ENCODE measurements around the gene CEPT1.
A peak's percentile ranks its signal among the peaks of the same experiment; 100 is the strongest.
"Not testable (repeated sequence)": the region's sequence is repeated elsewhere in the genome, so short reads cannot be mapped to it uniquely, and the experiment has no call there.

CEPT1 gene

GRCh38 chr1:111139956-111140679 lies at the start of gene CEPT1, which contains the start of gene DRAM2:
Gene CEPT1, plus strand, starts transcription at chr1:111140223. Its CDS starts 7,492 bp downstream, at chr1:111147715.
Gene DRAM2, minus strand, starts transcription at chr1:111140093. Its CDS starts 8,539 bp downstream, at chr1:111131554.
- peak; percentile 84 for DNase-seq (ENCODE audit: low read depth)

- not testable (repeated sequence) for DNase-seq (ENCODE audit: low read depth)
Measured at GRCh38 chr1:111095421-111095820, 44.6 kb upstream of the CEPT1 start.

- DNase-seq (ENCODE audit: low read depth), result no peak
Measured at GRCh38 chr1:111097356-111098099, 42.5 kb upstream of the CEPT1 start.

GRCh38 chr1:111099289-111099688 lies 40.7 kb upstream of the CEPT1 start:
- no peak for DNase-seq (ENCODE audit: low read depth)

GRCh38 chr1:111101854-111102642 lies 38.0 kb upstream of the CEPT1 start:
- DNase-seq (ENCODE audit: low read depth), result no peak

DNA sequence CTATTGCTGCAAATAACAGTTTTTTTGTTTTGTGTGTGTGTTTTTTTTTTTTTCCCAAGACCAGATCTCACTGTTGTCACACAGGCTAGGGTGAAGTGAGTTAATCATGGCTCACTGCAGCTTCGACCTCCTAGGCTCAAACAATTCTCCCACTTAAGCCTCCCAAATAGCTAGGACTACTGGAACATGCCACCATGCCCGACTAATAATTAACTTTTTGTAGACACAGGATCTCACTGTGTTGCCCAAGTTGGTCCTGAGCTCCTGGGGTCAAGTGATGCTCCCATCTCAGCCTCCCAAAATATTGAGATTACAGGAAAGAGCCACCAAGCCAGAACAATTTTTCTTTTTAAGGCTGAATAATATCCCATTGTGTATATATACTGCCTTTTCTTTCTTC lies 35.0 kb upstream of the CEPT1 start:
- DNase-seq (ENCODE audit: low read depth), result no peak

GRCh38 chr1:111110197-111110899 lies 29.7 kb upstream of the CEPT1 start:
- DNase-seq (ENCODE audit: low read depth), result no peak

DNA sequence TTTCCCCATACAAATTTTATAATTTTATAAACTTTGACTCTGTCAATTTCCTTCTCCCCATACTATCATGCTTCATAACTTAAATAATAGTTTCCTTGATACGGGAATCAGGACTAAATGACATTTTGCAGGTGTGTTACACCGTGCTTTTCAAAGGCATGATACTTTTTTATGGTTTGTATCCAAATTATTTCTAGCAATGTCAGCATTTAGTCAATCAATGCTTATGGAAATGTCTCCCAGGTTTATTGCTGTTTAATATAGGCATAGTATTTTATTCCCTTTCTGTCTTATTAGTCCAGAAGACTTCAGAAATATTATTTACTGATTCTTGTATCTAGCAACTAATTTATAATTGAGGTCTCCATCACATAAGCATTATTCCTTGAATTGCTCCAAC lies 23.5 kb upstream of the CEPT1 start:
- DNase-seq (ENCODE audit: low read depth), result no peak

DNA sequence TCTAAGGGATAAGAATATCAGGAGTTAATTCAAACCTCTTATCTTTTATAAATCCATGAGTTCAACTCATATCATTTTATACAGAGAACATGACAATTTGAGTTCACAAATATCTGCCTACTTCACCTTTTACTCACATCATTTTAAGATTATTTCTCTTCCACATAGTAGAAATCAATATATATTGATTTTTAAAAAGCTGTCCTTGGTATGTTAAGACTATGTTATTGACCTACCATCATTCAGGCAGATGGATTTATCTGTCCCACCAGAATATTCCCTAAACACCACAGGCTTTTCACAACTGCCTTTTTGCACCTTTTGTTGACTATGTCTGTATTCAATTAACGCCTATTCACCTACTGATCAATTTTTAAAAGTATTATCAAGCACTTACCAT lies 13.7 kb upstream of the CEPT1 start:
- no peak for DNase-seq (ENCODE audit: low read depth)

DNA sequence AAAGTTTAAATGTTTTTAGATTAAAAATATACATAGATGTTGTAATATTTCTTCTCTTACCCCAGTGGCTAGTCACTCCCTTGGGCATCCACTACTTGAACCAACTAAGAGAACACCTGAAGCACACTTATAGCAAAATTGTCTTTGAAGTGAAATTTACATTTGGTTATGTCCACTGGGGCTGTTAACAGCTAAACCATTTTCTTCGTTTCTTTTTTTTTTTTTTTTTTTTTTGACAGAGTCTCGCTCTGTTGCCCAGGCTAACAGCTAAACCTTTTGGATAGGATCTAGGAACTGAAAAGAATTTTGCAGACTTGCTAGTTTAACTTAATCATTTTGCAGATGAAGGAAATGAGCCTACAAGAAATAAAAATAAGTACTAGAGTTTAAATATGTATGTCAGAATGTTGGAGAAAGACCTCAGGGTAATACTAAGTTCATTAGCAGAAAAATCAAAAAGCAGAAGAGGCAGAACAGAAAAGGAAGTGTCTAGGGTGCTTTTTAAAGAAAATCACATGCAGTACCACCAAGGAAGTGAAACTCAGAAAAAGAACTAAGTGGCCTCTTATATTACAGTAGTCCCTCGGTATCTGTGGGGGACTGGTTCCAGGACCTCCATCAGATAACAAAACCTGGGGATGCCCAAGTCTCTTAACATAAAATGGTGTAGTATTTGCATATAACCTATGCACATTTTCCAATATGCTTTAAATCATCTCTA lies 11.9 kb upstream of the CEPT1 start:
- DNase-seq (ENCODE audit: low read depth), result no peak

DNA sequence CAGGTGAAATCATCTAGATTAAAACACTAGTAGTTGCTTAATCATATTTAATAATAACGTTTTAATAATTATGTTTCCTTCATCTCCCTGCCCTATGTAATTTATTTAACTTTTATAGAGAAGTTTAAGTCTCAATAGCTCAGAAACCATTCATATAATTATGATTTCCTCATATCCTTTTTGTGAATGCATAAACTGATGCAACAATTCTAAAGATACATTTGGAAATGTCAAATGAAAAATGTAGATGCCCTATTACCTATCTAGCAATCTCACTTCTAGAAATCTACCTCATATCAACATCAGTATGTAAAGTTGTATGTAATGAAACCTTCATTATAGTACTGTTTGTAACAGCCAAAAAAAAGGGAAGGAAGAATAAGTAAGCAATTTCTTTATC lies 10.6 kb upstream of the CEPT1 start:
- DNase-seq (ENCODE audit: low read depth), result no peak

DNA sequence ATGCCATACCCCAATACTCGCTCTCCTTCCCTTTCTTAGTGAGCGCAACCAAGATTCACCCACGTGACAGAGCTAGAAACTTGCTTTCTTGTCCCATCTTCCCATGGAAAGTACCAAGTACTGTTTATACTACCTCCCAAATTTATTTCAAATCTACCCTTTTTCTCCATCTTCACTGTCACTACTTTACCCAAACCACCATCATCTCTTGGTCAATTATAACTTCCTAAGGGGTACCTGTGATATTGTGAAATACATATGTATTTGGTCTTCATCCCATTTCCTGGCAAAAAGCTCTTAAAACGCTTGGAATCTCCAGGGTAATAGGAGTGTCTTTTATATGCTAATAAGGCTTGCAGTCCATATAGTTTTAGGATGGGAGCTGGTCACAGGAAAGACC lies 8.3 kb upstream of the CEPT1 start:
- DNase-seq (ENCODE audit: low read depth), result no peak

DNA sequence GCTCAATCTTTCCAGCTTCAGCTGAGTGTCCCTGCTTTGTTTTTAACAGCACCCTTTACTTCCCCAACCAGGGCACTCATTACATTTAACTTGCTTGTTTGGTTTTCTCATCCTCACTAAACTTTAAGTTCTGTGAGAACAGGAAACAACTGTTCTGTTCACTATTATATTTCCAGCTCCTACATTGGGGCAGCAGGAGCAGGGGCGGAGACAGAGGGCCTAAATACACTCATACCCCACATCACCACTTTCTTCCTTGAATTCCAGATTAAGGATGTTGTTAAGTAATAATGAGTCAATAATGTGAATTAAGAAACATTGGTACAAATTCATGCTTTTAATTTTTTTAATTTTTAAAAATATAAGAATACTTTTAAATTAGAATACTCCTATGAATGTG lies 6.2 kb upstream of the CEPT1 start:
- DNase-seq (ENCODE audit: low read depth), result no peak

GRCh38 chr1:111139324-111139955 lies 583 bp upstream of the CEPT1 start:
- DNase-seq (ENCODE audit: low read depth), result peak; percentile 35

DNA sequence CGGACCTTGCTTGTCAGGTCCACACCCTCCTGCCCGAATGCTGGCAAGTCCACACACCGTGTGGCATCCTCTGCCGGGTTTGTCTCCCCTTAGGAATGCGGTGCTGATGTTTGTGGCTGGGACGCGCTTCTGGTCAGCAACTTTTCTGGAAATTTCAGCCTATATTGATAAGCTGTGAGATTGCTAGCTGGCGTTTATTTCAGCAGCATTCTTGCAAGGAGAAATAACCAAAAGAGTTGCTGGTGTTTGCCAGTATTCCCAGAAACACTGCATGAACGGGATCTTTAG lies 601 bp downstream of the CEPT1 start:
- DNase-seq (ENCODE audit: low read depth), result no peak

DNA sequence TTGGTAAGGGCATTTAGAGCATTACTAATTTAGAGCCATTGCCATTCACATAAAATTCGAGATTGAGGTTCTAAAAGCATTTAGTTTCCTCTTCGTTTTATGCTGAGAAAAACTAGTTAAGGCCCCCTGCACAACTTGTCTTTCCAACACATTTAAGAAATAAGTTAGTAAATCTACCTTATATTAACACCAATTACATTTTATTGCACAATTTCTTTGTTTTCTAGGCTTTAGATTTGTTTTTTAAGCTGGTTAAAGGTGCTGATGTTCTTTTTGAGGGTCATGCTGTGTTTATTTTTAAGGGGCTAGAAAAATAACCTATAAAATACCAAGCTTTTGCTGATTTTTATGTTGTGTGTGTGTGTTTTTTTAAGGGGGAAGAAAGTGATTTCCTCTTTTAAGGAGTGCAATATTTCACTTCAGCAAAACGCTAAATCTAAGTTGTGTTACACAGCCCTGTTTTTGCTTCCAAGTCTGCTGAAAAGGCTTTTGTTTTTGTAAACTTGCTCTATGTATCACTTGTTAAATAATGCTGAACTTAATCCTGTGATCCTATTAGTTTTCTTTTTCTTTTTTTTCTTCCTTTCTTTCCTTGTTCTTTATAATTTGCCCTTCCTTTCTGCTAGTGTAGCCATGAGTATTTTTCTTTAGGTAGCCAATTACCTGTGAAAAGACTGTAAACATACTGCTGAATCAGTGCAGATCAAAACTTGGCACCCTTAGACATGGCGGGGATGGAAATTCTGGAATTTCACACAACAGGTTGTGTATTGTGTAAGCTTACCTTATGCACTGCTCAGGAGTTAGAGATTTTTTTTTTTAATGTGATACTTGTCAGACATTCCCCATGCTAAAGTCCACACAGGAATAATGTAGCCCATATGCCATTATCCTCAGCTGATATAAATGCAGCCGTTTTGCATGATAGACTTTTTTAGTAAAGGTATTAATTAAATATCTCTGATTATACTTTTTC lies 1.5 kb downstream of the CEPT1 start:
- no peak for DNase-seq (ENCODE audit: low read depth)

GRCh38 chr1:111142356-111142975 lies 2.4 kb downstream of the CEPT1 start:
- DNase-seq (ENCODE audit: low read depth), result no peak

DNA sequence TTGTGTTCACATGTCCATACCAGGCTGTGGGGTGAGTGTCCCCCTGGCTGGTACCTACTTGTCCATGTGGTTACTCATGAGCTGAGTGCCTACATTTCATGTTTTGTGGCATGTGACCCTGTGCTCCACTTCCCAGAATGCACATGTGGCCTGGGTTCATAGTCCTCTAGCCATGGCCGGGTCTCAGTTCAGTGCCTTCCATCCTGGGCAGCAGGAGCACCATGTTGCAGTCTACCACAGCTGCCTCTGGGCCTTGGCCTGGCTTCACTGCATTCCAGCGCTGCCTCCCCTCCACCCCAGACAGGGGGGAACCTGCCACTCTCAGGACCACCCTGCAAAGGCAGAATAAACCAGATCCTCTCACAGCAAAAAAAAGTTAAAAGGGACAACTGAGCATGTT lies 5.5 kb downstream of the CEPT1 start:
- DNase-seq (ENCODE audit: low read depth), result no peak

DNA sequence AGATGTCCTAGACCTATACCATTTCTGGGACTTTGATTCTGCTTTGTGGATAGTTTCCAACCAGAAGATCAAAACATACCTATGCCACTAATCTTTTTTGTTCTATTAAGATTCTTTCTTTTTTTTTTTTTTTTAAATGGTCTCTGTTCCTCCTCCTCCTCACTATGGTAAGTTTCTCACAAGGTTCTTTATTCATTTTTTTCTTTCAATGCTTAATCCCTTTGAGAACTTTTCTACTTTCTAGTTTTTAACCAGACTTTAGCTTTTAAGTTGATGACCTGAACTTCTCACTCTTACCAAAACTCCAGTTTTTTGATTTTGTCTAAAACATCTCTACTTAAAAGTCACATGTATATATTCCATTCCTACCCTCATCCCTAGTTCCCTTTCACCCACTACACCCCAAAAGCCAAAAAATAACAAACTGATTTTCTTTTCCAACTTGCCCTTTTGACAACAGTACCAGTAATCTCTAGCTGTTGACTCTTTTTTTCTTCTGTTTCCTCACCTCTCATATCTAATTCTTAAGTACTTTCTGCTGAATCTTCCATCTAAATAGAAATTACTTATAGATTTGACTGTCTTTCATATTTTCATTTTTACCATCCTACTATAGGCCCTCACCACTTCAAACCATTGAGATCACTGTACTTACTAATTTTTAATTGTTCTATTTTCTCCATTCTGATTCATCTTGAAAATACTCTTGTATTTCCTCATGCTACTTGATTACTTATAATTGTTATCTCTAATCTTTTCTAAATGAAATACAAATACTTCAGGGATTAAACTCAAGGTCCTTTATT lies 6.1 kb downstream of the CEPT1 start:
- DNase-seq (ENCODE audit: low read depth), result no peak

All from activated T-helper 9 cell treated with anti-CD3 and anti-CD28 coated beads, Interleukin-2, amount 50 U/mL, for 16 hours (primary cell).